GM12864 (cell line): ENCODE results near the gene PGLYRP1.

Experiments used
- DNase-seq: peaks from one replicate; pipeline ENCODE4 v3.0.0-alpha.2; 2011; ENCODE audit warnings: low read depth
- H3K4me3 ChIP-seq: 2 replicates; pipeline ENCODE4 v1.5.1; 2011; ENCODE audit warnings: mild to moderate bottlenecking, low read depth, low read length, control low read depth
- CTCF ChIP-seq: IDR thresholded peaks from 2 replicates; pipeline ENCODE4 v1.5.1; 2011; ENCODE audit warnings: low read depth, mild to moderate bottlenecking, moderate library complexity, low read length, control low read depth, inconsistent platforms; ENCODE audit errors: missing control alignments

PGLYRP1 gene

GRCh38 chr19:46022431-46023310 lies at the start of gene PGLYRP1:
Gene PGLYRP1 (minus strand): TSS chr19:46023053. CDS start chr19:46023021, 32 bp downstream.
- no peak within 1 kb of the TSS for H3K4me3 ChIP-seq
- DNase-seq, result no peak
- TF ChIP-seq CTCF, result no peak

- no peak for TF ChIP-seq CTCF
- no peak for DNase-seq
- no peak overlapping the region for H3K4me3 ChIP-seq
These were observed 47.0 kb upstream of the PGLYRP1 start for GRCh38 chr19:46069806-46070341.

GRCh38 chr19:46068345-46069258 lies 45.7 kb upstream of the PGLYRP1 start:
- no peak overlapping the region for H3K4me3 ChIP-seq
- no peak for TF ChIP-seq CTCF
- no peak for DNase-seq

GRCh38 chr19:46067691-46068090 lies 44.8 kb upstream of the PGLYRP1 start:
- no peak for TF ChIP-seq CTCF
- no peak for DNase-seq
- no peak overlapping the region for H3K4me3 ChIP-seq

- TF ChIP-seq CTCF, result no peak
- no peak overlapping the region for H3K4me3 ChIP-seq
- DNase-seq, result no peak
These were observed 43.6 kb upstream of the PGLYRP1 start for GRCh38 chr19:46066471-46066870.

GRCh38 chr19:46065486-46066071 lies 42.7 kb upstream of the PGLYRP1 start:
- no peak for TF ChIP-seq CTCF
- no peak for DNase-seq

More at GRCh38 chr19:46065486-46066071, 42.7 kb upstream of the PGLYRP1 start:
- no peak overlapping the region for H3K4me3 ChIP-seq
